Uterus (tissue), 4 donors: Measurements from ENCODE around the gene RPLP2. TPM values are rescaled to one million over a fixed set of nuclear protein-coding genes. Genes with fewer than 3 reads are reported as not detected.
A peak's percentile ranks its signal among the peaks of the same experiment; 100 is the strongest.

Experiments used
- DNase-seq, 2 donors: peaks; one replicate each; pipeline ENCODE4 v3.0.0-alpha.2; 2019 to 2020
- H3K27ac ChIP-seq, 2 donors: fragments of 200-600 bp; sonication (generic); 1 replicate in 1 of 2; 2 replicates in 1 of 2; pipeline ENCODE4 v1.5.1; 2016 to 2018
- H3K27me3 ChIP-seq, 2 donors: fragments of 200-600 bp; sonication (generic); one replicate each; pipeline ENCODE4 v1.5.1; 2018 to 2019; ENCODE audit warnings: control low read depth in 1 of 2
- H3K36me3 ChIP-seq, 2 donors: fragments of 200-600 bp; sonication (generic); one replicate each; pipeline ENCODE4 v1.5.1; 2019; ENCODE audit warnings: control low read depth in 1 of 2
- H3K4me1 ChIP-seq, 2 donors: fragments of 200-600 bp; sonication (generic); one replicate each; pipeline ENCODE4 v1.5.1; 2018 to 2019; ENCODE audit warnings: control low read depth in 1 of 2
- H3K4me3 ChIP-seq, 2 donors: fragments of 200-600 bp; sonication (generic); 1 replicate in 1 of 2; 2 replicates in 1 of 2; pipeline ENCODE4 v1.5.1; 2018 to 2019; ENCODE audit warnings: mild to moderate bottlenecking in 1 of 2
- H3K9me3 ChIP-seq, 2 donors: fragments of 200-600 bp; sonication (generic); one replicate each; pipeline ENCODE4 v1.5.1; 2019; ENCODE audit warnings: control low read depth in 1 of 2
- CTCF ChIP-seq, 4 experiments: fragments of 200-600 bp in 2 of 4; fragments of 450-650 bp in 2 of 4; sonication (generic) in 2 of 4; IDR thresholded peaks; one replicate each; pipeline ENCODE4 v1.5.1; 2016 to 2019; ENCODE audit warnings: antibody characterized with exemption in 4 of 4, mild to moderate bottlenecking in 2 of 4, moderate library complexity in 1 of 4
- POLR2A ChIP-seq, 2 donors: fragments of 450-650 bp; IDR thresholded peaks; one replicate each; pipeline ENCODE4 v1.6.1; 2016; ENCODE audit warnings: antibody characterized with exemption in 2 of 2, mild to moderate bottlenecking in 1 of 2, moderate library complexity in 1 of 2
- intact Hi-C: fragments of 100-400 bp; cut with DNase I; formaldehyde crosslinking; loops from one replicate; pipeline ENCODE4 v1.15.1; 2023; ENCODE audit warnings: low total_unique reads
- total RNA-seq, 4 donors: library from RNA; depleted of rRNA in 3 of 4; stranded (reverse); fragments of >200 nt in 3 of 4; gene quantifications; one replicate each; pipeline versions ENCODE4 v1.1.0 to v1.2.4, GENCODE V29; 2014 to 2023
- donor health status: DM: yes; HTN: yes; CAD: no.

Gene RPLP2
- total RNA-seq, 4 donors from 2014 or later: 100 to 1,968 (median 496) TPM

DNA sequence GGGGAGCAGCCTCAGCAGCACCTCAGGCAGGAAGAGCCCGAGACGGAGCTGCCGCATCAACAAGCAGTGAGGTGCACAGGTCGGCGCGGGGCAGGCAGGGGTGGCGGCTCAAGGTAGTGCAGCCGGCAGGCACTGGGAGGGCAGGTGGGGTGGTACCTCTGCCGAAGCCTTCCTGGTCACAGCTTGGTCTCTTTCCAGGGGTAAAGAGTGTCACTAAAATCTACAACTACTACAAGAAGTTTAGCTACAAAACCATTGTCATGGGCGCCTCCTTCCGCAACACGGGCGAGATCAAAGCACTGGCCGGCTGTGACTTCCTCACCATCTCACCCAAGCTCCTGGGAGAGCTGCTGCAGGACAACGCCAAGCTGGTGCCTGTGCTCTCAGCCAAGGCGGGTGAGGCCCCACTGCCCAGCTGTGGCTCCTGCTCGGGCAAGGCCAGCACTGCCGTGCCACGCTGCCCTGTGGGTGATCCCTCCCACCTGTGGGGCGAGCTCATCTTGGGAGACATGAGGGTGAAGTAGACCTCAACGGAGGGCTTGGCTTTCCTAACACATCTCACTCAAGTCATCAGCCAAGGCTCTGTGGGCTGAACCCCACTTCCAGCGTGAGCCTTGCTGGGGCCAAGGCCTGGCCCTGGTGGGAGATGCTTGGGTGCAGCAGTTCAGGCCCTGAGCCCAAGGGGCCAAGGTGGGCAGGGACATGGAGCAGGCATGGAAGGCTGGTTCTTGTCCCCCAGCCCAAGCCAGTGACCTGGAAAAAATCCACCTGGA, 46.0 kb upstream of the RPLP2 start:
- no peak overlapping the region for H3K27ac ChIP-seq
- intact Hi-C loops: no loop called here
- no peaks in the 10 kb centered on the region for H3K9me3 ChIP-seq
- no peaks in the 10 kb centered on the region for H3K27me3 ChIP-seq
- no peak overlapping the region for H3K4me3 ChIP-seq
- no peak for DNase-seq
- H3K4me1 ChIP-seq: no peaks in the 10 kb centered on the region
- no peaks in the 10 kb centered on the region for H3K36me3 ChIP-seq
- TF ChIP-seq POLR2A (IDR thresholded peaks at IDR 0.05): no peak
- no peak for TF ChIP-seq CTCF (IDR thresholded peaks at IDR 0.05)

GRCh38 chr11:764322-765024, 45.3 kb upstream of the RPLP2 start:
- H3K36me3 ChIP-seq: no peaks in the 10 kb centered on the region
- H3K4me1 ChIP-seq: no peaks in the 10 kb centered on the region
- intact Hi-C loops: no loop called here
- H3K4me3 ChIP-seq: no peak overlapping the region
- TF ChIP-seq CTCF (IDR thresholded peaks at IDR 0.05): no peak
- no peak for TF ChIP-seq POLR2A (IDR thresholded peaks at IDR 0.05)
- H3K27me3 ChIP-seq: no peaks in the 10 kb centered on the region
- no peak overlapping the region for H3K27ac ChIP-seq
- no peak for DNase-seq
- no peaks in the 10 kb centered on the region for H3K9me3 ChIP-seq

GRCh38 chr11:765025-765801, 44.6 kb upstream of the RPLP2 start:
- no peak overlapping the region for H3K27ac ChIP-seq
- TF ChIP-seq CTCF (IDR thresholded peaks at IDR 0.05): peak; percentile 28 to 58 (median 48)
- no peak for TF ChIP-seq POLR2A (IDR thresholded peaks at IDR 0.05)
- DNase-seq: no peak
- no peaks in the 10 kb centered on the region for H3K36me3 ChIP-seq
- H3K9me3 ChIP-seq: no peaks in the 10 kb centered on the region
- intact Hi-C loops: no loop called here
- no peak overlapping the region for H3K4me3 ChIP-seq
- H3K27me3 ChIP-seq: no peaks in the 10 kb centered on the region
- no peaks in the 10 kb centered on the region for H3K4me1 ChIP-seq

DNA sequence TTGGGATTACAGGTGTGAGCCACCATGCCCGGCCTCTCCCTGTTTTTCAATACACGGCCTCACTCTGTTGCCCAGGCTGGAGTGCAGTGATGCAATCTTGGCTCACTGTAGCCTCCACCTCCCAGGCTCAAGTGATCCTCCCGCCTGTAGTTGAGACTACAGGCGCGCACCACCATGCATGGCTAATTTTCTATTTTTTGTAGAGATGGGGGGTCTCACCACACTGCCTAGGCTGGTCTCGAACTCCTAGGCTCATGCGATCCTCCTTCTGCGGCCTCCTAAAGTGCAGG, 44.0 kb upstream of the RPLP2 start:
- H3K27ac ChIP-seq: no peak overlapping the region
- TF ChIP-seq POLR2A (IDR thresholded peaks at IDR 0.05) (no peak), CTCF (IDR thresholded peaks at IDR 0.05) (no peak)
- no peaks in the 10 kb centered on the region for H3K27me3 ChIP-seq
- no peak overlapping the region for H3K4me3 ChIP-seq
- DNase-seq: no peak
- H3K4me1 ChIP-seq: no peaks in the 10 kb centered on the region
- H3K9me3 ChIP-seq: no peaks in the 10 kb centered on the region
- intact Hi-C loops: no loop called here
- no peaks in the 10 kb centered on the region for H3K36me3 ChIP-seq
